Measurements from ENCODE around the gene MYEF2.

Gene MYEF2

GRCh38 chr15:48202068-48202467 is 24.0 kb upstream of the MYEF2 start:
- H3K4me3 ChIP-seq (ENCODE audit: low read depth, low read length), result no peak overlapping the region
- TF ChIP-seq CTCF (IDR thresholded peaks at IDR 0.05; ENCODE audit: insufficient read depth, low read depth, low read length, missing control alignments), result no peak
- DNase-seq (ENCODE audit: low read depth), result no peak

- no peak for DNase-seq (ENCODE audit: low read depth)
- H3K4me3 ChIP-seq (ENCODE audit: low read depth, low read length), result no peak within 1 kb of the TSS
- TF ChIP-seq CTCF (IDR thresholded peaks at IDR 0.05; ENCODE audit: insufficient read depth, low read depth, low read length, missing control alignments), result no peak
These were observed 13.6 kb upstream of the MYEF2 start, which contains the start of gene CTXN2 for GRCh38 chr15:48191574-48192225. Gene CTXN2 (plus strand): TSS chr15:48191665. CDS start chr15:48201301, 9,636 bp downstream.

GRCh38 chr15:48190932-48191573 is 13.0 kb upstream of the MYEF2 start:
- peak; percentile 45 for DNase-seq (ENCODE audit: low read depth)

GRCh38 chr15:48186271-48186670 is 8.2 kb upstream of the MYEF2 start:
- DNase-seq (ENCODE audit: low read depth), result no peak
- TF ChIP-seq CTCF (IDR thresholded peaks at IDR 0.05; ENCODE audit: insufficient read depth, low read depth, low read length, missing control alignments), result no peak

More at GRCh38 chr15:48190932-48191573, 13.0 kb upstream of the MYEF2 start:
- TF ChIP-seq CTCF (IDR thresholded peaks at IDR 0.05; ENCODE audit: insufficient read depth, low read depth, low read length, missing control alignments), result no peak
- no peak overlapping the region for H3K4me3 ChIP-seq (ENCODE audit: low read depth, low read length)

GRCh38 chr15:48185529-48185928 is 7.4 kb upstream of the MYEF2 start:
- TF ChIP-seq CTCF (IDR thresholded peaks at IDR 0.05; ENCODE audit: insufficient read depth, low read depth, low read length, missing control alignments), result no peak
- DNase-seq (ENCODE audit: low read depth), result no peak
- no peak overlapping the region for H3K4me3 ChIP-seq (ENCODE audit: low read depth, low read length)

More at GRCh38 chr15:48186271-48186670, 8.2 kb upstream of the MYEF2 start:
- no peak overlapping the region for H3K4me3 ChIP-seq (ENCODE audit: low read depth, low read length)

- no peak for DNase-seq (ENCODE audit: low read depth)
- no peak for TF ChIP-seq CTCF (IDR thresholded peaks at IDR 0.05; ENCODE audit: insufficient read depth, low read depth, low read length, missing control alignments)
- H3K4me3 ChIP-seq (ENCODE audit: low read depth, low read length), result no peak overlapping the region
These were observed 4.7 kb upstream of the MYEF2 start for GRCh38 chr15:48182749-48183148.

- DNase-seq (ENCODE audit: low read depth), result no peak
- peak overlapping the region; percentile 75 for H3K4me3 ChIP-seq (ENCODE audit: low read depth, low read length)
- no peak for TF ChIP-seq CTCF (IDR thresholded peaks at IDR 0.05; ENCODE audit: insufficient read depth, low read depth, low read length, missing control alignments)
These were observed 495 bp upstream of the MYEF2 start for GRCh38 chr15:48178648-48178931.

Measured in GM12865 (cell line).